ENCODE results near the gene ADARB1.
A peak's percentile ranks its signal among the peaks of the same experiment; 100 is the strongest.

ADARB1 gene

GRCh38 chr21:45093035-45093532, 18.7 kb downstream of the ADARB1 start:
- DNase-seq (ENCODE audit: low read depth in 2 of 2): no peak

DNA sequence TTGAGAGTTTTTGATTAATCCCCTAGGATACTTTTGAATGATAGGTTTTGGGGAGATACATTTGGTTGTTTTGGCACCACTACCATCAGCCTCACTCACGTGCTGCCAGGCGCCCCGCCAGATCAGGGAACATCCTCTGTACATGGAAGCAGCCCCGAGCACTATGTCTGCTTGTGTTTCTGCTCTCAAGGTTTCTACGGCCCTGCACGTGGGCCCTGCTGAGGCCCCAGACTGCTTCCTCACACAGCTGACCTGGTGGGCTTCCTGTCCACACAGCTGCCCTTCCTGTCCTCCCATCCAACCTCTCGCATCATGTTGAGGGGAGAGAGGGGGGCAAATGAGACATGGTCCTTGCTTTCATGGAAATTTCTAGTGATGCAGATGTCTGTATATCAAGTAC, 20.0 kb downstream of the ADARB1 start:
- DNase-seq (ENCODE audit: low read depth in 2 of 2): no peak

GRCh38 chr21:45095505-45095904, 21.1 kb downstream of the ADARB1 start:
- DNase-seq (ENCODE audit: low read depth in 2 of 2): no peak

- DNase-seq (ENCODE audit: low read depth in 2 of 2): no peak
These were observed 21.8 kb downstream of the ADARB1 start for GRCh38 chr21:45096217-45096616.

GRCh38 chr21:45097827-45098387, 23.5 kb downstream of the ADARB1 start:
- DNase-seq (ENCODE audit: low read depth in 2 of 2): no peak

GRCh38 chr21:45098867-45099266, 24.5 kb downstream of the ADARB1 start:
- DNase-seq (ENCODE audit: low read depth in 2 of 2): no peak

- DNase-seq (ENCODE audit: low read depth in 2 of 2): no peak
These were observed 25.2 kb downstream of the ADARB1 start for GRCh38 chr21:45099571-45099970.

DNA sequence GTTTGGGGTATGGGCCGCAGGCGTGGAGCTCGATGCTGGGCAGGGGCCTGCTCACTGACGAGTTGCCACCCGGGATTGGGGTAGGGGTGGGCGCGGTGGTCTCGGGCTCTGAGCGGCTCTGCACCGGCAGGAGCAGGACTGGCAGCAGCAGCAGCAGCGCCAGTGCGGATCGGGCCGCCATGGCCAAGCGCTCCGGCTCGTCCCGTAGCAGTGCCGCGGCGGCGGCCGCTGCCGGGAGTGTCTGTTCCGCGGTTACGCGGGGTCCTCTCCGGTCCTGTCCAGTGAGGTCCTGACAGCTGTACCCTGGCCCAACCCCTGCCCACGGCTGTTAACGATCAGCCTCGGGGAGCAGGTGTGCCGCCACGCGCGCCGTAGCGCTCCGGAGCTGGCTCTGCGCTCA, 26.5 kb downstream of the ADARB1 start:
- DNase-seq (ENCODE audit: low read depth in 2 of 2): no peak

DNA sequence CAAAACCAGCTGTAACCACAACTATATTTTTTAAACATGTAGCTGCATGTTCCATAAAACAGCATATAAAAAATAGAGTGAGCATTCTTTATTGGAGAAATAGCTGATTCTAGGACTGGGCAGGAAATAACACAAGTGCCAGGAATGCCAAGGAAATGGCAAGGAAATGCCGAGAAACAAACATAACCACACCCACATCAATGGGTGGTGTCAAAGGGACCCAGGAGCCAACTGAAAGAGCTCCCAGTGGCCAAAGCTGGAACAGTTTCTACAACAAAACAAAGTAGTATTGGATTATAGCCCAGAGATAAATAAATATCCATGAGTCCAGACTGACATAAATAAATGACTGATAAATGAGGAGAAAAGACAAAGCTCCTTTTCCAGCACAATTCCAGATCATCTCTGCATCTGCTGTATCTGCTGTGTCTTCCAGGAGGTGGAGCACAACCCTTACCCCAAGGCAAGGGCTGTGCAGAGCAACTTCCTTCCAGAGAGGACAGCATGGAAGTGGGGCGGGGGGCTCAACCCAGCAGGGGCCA, 28.1 kb downstream of the ADARB1 start:
- no peak for DNase-seq (ENCODE audit: low read depth in 2 of 2)

DNA sequence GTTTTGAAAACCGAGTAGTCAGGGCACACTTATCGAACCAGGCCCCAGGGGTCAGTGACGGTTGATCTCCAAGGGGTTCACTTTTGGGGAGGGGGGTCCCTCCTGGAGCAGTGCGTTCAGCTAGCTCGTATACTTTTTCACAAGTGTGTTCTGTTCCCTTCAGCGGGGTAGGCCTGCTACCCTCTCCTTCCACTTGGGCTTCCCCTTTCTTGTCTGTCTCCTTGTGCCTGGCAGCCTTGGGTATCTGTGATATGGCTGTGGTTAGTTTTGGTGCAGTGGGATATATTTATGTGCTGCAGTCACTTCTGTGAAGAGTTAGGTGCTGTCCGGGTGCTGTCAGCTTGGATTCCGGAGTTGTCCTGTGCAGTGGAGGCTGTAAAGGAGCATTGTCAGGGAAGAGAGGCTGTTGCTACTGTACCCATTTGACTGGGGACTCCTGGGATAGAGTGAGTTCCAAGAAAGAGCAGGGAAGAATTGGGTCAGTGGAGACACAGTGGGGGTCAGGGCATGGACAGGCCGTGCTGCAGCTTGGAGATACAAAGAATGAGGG, 29.7 kb downstream of the ADARB1 start:
- DNase-seq (ENCODE audit: low read depth in 2 of 2): no peak

- DNase-seq (ENCODE audit: low read depth in 2 of 2): no peak
These were observed 30.2 kb downstream of the ADARB1 start for GRCh38 chr21:45104560-45104959.

- no peak for DNase-seq (ENCODE audit: low read depth in 2 of 2)
These were observed 31.6 kb downstream of the ADARB1 start for GRCh38 chr21:45105906-45106485.

- DNase-seq (ENCODE audit: low read depth in 2 of 2): no peak
These were observed 33.8 kb downstream of the ADARB1 start for GRCh38 chr21:45108034-45108790.

- DNase-seq (ENCODE audit: low read depth in 2 of 2): no peak
These were observed 34.7 kb downstream of the ADARB1 start for GRCh38 chr21:45108808-45109781.

- DNase-seq (ENCODE audit: low read depth in 2 of 2): peak in 1 of 2 donors; percentile 18
These were observed 35.6 kb downstream of the ADARB1 start for GRCh38 chr21:45109831-45110492.

DNA sequence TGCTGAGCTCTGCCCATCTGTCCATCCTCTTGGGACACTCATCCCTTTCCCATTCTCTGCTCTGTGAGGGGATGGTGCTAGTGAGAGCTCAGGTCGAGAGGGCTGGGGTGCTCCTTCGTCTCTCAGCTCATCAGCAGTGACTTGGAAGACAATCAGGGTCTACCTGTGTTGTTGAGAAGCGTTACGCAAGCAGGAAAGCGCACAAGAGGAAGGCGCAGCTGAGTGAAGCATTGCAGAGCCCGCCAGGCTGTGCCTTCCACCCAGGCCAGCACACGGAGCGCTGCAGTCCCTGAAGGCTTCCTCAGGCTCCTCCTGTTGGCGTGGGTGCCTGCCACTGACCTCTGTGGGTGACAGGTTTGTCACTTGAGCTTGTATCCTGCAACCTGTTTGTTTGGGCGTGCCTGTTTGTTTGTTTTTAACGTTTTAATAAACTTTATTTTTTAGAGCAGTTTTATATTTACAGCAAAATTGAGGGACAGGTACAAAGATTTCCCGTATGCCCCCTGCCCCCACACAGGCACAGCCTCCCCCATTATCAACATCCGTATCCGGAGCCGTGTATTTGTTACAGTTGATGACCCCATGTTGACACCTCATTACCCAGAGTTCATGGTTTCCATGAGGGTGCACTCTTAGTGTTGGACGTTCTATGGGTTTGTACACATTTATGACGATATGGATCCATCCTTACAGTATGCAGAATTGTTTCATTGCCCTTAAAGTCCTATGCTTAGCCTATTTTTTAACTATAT, 36.7 kb downstream of the ADARB1 start:
- no peak for DNase-seq (ENCODE audit: low read depth in 2 of 2)

GRCh38 chr21:45111703-45112102, 37.3 kb downstream of the ADARB1 start:
- DNase-seq (ENCODE audit: low read depth in 2 of 2): no peak

- no peak for DNase-seq (ENCODE audit: low read depth in 2 of 2)
These were observed 38.0 kb downstream of the ADARB1 start for GRCh38 chr21:45112371-45112770.

GRCh38 chr21:45113543-45113942, 39.2 kb downstream of the ADARB1 start:
- DNase-seq (ENCODE audit: low read depth in 2 of 2): no peak

- no peak for DNase-seq (ENCODE audit: low read depth in 2 of 2)
These were observed 39.7 kb downstream of the ADARB1 start for GRCh38 chr21:45114072-45114471.
